Fibroblast of villous mesenchyme (primary cell): ENCODE results near the gene ANKFN1. TPM values are rescaled to one million over a fixed set of nuclear protein-coding genes. Genes with fewer than 3 reads are reported as not detected.

ENCODE experiments used
- DNase-seq: peaks from one replicate; pipeline ENCODE4 v3.0.0-alpha.2; 2010; ENCODE audit warnings: low read depth
- H3K4me3 ChIP-seq: 2 replicates; pipeline ENCODE4 v1.5.1; 2011; ENCODE audit warnings: low read depth, mild to moderate bottlenecking, low read length
- total RNA-seq: library from RNA; depleted of rRNA; stranded (reverse); fragments of >200 nt; gene quantifications from 2 replicates; pipeline ENCODE4 v1.2.3, GENCODE V29; 2012
- TF ChIP-seq, protein P1 (sequence below): IDR thresholded peaks from 2 replicates; pipeline ENCODE4 v1.5.1; 2012; ENCODE audit warnings: low read depth, mild to moderate bottlenecking, low read length; ENCODE audit not compliant: insufficient read depth

ANKFN1 gene
- total RNA-seq, 1 donor, result under 0.01 TPM

- TF ChIP-seq, protein P1, sequence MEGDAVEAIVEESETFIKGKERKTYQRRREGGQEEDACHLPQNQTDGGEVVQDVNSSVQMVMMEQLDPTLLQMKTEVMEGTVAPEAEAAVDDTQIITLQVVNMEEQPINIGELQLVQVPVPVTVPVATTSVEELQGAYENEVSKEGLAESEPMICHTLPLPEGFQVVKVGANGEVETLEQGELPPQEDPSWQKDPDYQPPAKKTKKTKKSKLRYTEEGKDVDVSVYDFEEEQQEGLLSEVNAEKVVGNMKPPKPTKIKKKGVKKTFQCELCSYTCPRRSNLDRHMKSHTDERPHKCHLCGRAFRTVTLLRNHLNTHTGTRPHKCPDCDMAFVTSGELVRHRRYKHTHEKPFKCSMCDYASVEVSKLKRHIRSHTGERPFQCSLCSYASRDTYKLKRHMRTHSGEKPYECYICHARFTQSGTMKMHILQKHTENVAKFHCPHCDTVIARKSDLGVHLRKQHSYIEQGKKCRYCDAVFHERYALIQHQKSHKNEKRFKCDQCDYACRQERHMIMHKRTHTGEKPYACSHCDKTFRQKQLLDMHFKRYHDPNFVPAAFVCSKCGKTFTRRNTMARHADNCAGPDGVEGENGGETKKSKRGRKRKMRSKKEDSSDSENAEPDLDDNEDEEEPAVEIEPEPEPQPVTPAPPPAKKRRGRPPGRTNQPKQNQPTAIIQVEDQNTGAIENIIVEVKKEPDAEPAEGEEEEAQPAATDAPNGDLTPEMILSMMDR, result no peak
- H3K4me3 ChIP-seq, result no peak overlapping the region
- no peak for DNase-seq
These were observed 282.9 kb downstream of the ANKFN1 start for GRCh38 chr17:56436142-56436541.

DNA sequence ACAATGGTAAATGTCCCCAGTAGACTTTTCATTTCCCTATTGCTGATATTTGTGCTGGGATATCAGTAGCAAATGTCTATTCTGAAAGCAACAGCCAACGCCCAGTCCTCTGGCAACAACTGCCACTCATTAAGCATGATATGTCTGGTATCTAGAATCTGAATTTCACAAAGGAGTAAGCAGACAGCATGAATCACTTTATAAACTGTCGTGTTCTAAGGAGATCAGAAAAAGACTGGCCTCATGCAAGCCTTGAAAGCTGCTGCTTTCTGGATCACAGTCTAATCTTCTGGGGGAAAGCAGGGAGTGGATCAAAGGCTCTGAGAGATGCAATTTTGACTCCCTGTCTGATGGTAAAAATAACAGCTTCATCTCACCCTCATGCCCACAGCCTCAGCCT is 287.1 kb downstream of the ANKFN1 start:
- TF ChIP-seq, protein P1, result no peak
- DNase-seq, result no peak
- H3K4me3 ChIP-seq, result no peak overlapping the region

GRCh38 chr17:56441308-56441707 is 288.0 kb downstream of the ANKFN1 start:
- no peak overlapping the region for H3K4me3 ChIP-seq
- TF ChIP-seq, protein P1, result no peak
- peak; percentile 51 for DNase-seq

DNA sequence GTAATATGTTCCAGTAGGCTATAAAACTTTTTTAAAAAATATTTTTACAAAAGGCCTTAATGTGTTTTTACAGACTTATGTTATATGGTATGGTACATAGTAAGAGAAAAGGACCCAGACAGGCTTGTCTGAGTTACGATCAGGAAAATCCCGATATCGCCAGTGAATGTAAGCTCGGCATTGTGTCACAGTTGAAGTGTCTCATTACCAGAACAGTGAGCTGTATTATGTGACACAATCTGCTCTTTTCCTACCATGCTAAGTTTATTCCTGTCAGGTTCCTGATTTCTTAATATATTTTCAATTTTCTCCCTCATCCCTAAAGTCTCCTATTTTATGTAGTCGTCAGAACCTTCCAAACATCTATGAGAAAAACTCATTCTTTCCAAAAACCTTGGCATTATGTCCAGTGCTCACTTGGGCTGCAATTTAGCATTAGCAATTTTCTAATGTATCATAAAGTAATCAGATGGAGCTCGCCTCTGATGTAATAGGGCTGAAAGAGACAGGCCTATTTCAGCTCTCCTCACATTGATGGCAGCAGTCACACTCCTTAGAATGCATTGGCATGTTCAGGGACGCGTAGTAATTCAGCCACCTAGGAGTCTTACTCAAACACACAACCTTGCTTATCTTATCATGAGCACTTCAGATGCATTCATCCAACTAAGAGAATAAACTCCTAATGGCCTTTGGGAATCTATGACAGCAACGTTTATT is 292.6 kb downstream of the ANKFN1 start:
- no peak overlapping the region for H3K4me3 ChIP-seq
- no peak for DNase-seq
- TF ChIP-seq, protein P1, result no peak

DNA sequence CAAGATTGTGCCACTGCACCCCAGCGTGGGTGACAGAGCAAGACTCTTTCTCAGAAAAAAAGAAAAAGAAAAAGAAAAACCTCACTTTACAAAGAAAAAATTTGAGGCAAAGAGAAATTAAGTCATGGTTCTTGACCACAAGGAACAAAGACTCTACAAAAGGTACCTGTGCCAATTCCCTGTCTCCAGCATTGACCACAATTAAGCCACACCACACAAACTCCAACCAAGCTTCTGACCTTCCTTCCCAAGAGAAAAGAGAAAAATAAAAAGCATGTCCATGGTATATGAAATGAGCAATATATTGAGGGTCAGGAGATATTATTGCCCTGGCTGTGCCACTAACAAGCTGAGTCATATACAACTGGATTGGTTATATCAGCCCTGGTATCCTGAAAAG is 293.9 kb downstream of the ANKFN1 start:
- no peak for DNase-seq
- H3K4me3 ChIP-seq, result no peak overlapping the region
- TF ChIP-seq, protein P1, result no peak

DNA sequence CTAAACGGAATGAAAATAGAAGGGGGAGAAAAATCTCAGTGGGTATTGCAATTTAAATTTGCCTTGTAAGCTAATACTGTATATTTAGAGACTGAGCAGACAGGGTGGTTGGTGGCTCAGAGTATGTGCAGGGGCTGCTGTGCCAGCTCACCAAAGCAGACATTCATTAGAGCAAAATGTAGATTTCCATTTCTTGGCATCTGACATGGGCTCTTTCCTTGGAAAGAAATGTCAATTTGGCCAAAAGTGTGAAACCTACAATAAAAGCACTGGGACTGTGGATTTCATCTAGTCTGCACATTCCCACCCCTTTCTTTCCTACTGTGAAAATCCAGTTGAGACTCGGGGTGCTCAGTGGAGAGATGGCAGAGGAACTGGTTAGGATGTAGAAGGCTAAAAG is 295.1 kb downstream of the ANKFN1 start:
- DNase-seq, result no peak
- H3K4me3 ChIP-seq, result no peak overlapping the region
- TF ChIP-seq, protein P1, result no peak

DNA sequence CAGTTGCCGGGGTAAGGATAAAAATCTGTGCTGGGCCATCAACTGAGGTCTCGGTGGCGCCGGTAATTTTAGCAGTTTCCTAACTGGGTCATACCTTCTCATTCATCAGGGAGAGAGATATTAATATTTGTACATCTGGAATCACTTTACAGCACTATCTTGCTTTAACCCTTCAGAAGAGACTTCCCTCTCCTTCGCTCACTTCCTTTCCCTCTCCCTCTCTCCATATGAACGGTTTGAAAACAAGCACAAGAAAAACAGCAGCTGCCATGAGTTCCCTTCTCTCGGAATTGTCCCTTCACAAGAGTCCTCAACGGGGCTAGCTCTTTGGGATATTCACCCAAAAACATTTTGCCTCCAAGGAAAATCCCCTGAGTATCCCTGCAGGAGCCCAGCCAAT is 295.9 kb downstream of the ANKFN1 start:
- TF ChIP-seq, protein P1, result no peak
- DNase-seq, result no peak
- no peak overlapping the region for H3K4me3 ChIP-seq
